MM.1S (cell line): Measurements from ENCODE around the gene TUBGCP5.

Experiments used
- DNase-seq: peaks from one replicate; pipeline ENCODE4 v3.0.0-alpha.2; 2015
- H2AFZ ChIP-seq: fragments of 300-600 bp; sonication (generic); 2 replicates; pipeline ENCODE4 v1.6.0; 2016; ENCODE audit warnings: antibody characterized with exemption, low read length
- H3F3A ChIP-seq: fragments of 300-600 bp; sonication (generic); 2 replicates; pipeline ENCODE4 v1.6.1; 2016; ENCODE audit warnings: mild to moderate bottlenecking, antibody characterized with exemption, low read length, moderate library complexity, mixed read lengths; ENCODE audit not compliant: insufficient read depth
- H3K27ac ChIP-seq: fragments of 300-600 bp; sonication (generic); 2 replicates; pipeline ENCODE4 v1.5.1; 2016; ENCODE audit warnings: mild to moderate bottlenecking, low read length
- H3K27me3 ChIP-seq: fragments of 300-600 bp; sonication (generic); replicated peaks from 2 replicates; pipeline ENCODE4 v1.6.0; 2016; ENCODE audit warnings: low read length; ENCODE audit not compliant: insufficient read depth
- H3K36me3 ChIP-seq: fragments of 300-600 bp; sonication (generic); replicated peaks from 2 replicates; pipeline ENCODE4 v1.6.1; 2016; ENCODE audit warnings: mild to moderate bottlenecking, low read length, mixed read lengths; ENCODE audit not compliant: insufficient read depth
- H3K4me1 ChIP-seq: fragments of 300-600 bp; sonication (generic); 2 replicates; pipeline ENCODE4 v1.6.1; 2016; ENCODE audit warnings: low read length, mixed read lengths
- H3K4me2 ChIP-seq: fragments of 300-600 bp; sonication (generic); 2 replicates; pipeline ENCODE4 v1.6.0; 2016; ENCODE audit warnings: low read depth, low read length
- H3K4me3 ChIP-seq: fragments of 300-600 bp; sonication (generic); 2 replicates; pipeline ENCODE4 v1.5.1; 2016; ENCODE audit warnings: low read length, mixed read lengths
- H3K79me2 ChIP-seq: fragments of 300-600 bp; sonication (generic); 2 replicates; pipeline ENCODE4 v1.6.1; 2016; ENCODE audit warnings: mixed run types, low read length, mixed read lengths
- H3K9ac ChIP-seq: fragments of 300-600 bp; sonication (generic); 2 replicates; pipeline ENCODE4 v1.6.1; 2016; ENCODE audit warnings: low read length, mixed read lengths
- H3K9me2 ChIP-seq: fragments of 300-600 bp; sonication (generic); replicated peaks from 2 replicates; pipeline ENCODE4 v1.6.1; 2016; ENCODE audit warnings: mild to moderate bottlenecking, low read length, mixed read lengths; ENCODE audit not compliant: insufficient read depth
- H3K9me3 ChIP-seq: fragments of 300-600 bp; sonication (generic); replicated peaks from 2 replicates; pipeline ENCODE4 v1.6.1; 2016; ENCODE audit warnings: mild to moderate bottlenecking, low read length, mixed read lengths; ENCODE audit not compliant: insufficient read depth
- H4K20me1 ChIP-seq: fragments of 300-600 bp; sonication (generic); 2 replicates; pipeline ENCODE4 v1.6.1; 2016; ENCODE audit warnings: mild to moderate bottlenecking, low read length, moderate library complexity, mixed read lengths; ENCODE audit not compliant: insufficient read depth
- EZH2 ChIP-seq: fragments of 300-600 bp; sonication (generic); optimal IDR thresholded peaks from 2 replicates; pipeline ENCODE3; 2017; ENCODE audit warnings: low read depth, mild to moderate bottlenecking, antibody characterized with exemption, low read length, mixed read lengths
- EZH2phosphoT487 ChIP-seq: fragments of 300-600 bp; sonication (generic); IDR thresholded peaks from 2 replicates; pipeline ENCODE4 v1.6.1; 2018; ENCODE audit warnings: antibody characterized with exemption, low read length
- TF ChIP-seq, protein P1 (sequence below): fragments of 300-600 bp; sonication (generic); IDR thresholded peaks from 2 replicates; pipeline ENCODE4 v1.5.1; 2016; ENCODE audit warnings: antibody characterized with exemption, low read length, mixed read lengths

The TUBGCP5 gene

DNA sequence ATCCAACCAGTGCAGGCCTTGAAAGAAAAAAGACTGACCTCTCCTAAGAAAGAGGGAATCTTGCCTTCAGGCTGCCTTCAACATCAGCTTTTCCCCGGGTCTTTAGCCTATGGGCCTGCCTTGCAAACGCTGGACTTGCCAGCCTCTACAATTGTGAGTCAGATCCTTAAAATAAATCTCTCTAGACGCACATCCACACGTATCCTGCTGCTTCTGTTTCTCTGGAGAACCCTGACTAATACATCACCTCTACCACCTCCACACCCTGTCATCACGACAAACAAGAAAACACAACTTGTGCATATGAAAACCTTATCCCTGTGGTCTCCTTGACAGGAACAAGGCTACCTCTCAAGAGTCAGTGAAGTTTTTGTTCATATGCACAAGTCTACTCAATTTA lies 71.0 kb downstream of the TUBGCP5 start:
- no peaks in the 10 kb centered on the region for H3K9me3 ChIP-seq
- no peak overlapping the region for H3K9ac ChIP-seq
- peaks cover under 1% of the 10 kb centered on the region; the same call in 1 of the 2 replicates for H3K4me1 ChIP-seq
- H3F3A ChIP-seq = peaks cover 8% of the 10 kb centered on the region; the same call in 1 of the 2 replicates
- no peak overlapping the region for H3K4me3 ChIP-seq
- peaks cover 83% of the 10 kb centered on the region for H3K79me2 ChIP-seq
- no peak overlapping the region for H3K4me2 ChIP-seq
- no peak for DNase-seq
- TF ChIP-seq, protein P1, sequence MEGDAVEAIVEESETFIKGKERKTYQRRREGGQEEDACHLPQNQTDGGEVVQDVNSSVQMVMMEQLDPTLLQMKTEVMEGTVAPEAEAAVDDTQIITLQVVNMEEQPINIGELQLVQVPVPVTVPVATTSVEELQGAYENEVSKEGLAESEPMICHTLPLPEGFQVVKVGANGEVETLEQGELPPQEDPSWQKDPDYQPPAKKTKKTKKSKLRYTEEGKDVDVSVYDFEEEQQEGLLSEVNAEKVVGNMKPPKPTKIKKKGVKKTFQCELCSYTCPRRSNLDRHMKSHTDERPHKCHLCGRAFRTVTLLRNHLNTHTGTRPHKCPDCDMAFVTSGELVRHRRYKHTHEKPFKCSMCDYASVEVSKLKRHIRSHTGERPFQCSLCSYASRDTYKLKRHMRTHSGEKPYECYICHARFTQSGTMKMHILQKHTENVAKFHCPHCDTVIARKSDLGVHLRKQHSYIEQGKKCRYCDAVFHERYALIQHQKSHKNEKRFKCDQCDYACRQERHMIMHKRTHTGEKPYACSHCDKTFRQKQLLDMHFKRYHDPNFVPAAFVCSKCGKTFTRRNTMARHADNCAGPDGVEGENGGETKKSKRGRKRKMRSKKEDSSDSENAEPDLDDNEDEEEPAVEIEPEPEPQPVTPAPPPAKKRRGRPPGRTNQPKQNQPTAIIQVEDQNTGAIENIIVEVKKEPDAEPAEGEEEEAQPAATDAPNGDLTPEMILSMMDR = no peak
- TF ChIP-seq EZH2 (no peak), EZH2phosphoT487 (no peak)
- no peaks in the 10 kb centered on the region for H3K36me3 ChIP-seq
- no peak overlapping the region for H3K27ac ChIP-seq
- H3K9me2 ChIP-seq = no peaks in the 10 kb centered on the region
- H3K27me3 ChIP-seq = no peaks in the 10 kb centered on the region
- no peaks in the 10 kb centered on the region; the same call in 1 of the 2 replicates for H4K20me1 ChIP-seq
- H2AFZ ChIP-seq = no peak overlapping the region

DNA sequence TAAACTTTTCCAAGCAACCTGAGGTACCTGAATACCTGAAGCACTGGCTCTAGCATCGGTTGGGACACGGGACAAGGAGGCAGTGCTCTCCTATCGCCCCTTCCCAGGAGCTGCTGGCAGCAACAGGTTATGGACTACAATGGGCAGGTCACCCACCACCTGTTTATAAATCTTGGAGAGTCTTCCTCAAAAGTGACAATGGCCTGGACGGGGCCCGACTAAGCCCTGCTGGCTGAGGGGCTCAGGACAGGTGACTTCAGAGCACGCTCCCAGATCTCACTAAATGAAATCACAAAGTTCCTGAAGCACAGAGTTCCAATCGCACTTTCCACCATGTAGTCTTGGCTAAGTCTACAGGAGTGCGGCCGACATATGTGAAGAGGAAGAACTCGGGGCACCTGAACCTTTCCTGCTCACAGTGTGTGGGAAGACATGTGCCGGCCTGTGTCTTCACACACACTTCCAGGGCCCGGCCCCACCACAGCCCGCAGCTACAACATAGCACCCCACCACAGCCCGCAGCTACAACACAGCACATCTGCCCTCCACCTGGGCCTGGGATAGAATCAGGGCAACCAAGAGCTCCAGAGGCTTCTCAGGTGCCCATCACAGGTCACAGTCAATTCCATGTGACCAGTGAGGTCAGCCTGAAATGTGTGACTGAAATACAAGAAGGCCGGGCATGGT lies 72.1 kb downstream of the TUBGCP5 start:
- TF ChIP-seq, protein P1 = no peak
- TF ChIP-seq EZH2phosphoT487 (no peak), EZH2 (no peak)
- no peak overlapping the region for H3K4me2 ChIP-seq
- no peaks in the 10 kb centered on the region for H3K27me3 ChIP-seq
- no peak overlapping the region for H3K27ac ChIP-seq
- no peaks in the 10 kb centered on the region for H3K36me3 ChIP-seq
- H3K4me1 ChIP-seq = no peaks in the 10 kb centered on the region
- H3K9me2 ChIP-seq = no peaks in the 10 kb centered on the region
- no peaks in the 10 kb centered on the region for H3F3A ChIP-seq
- H2AFZ ChIP-seq = no peak overlapping the region
- H3K4me3 ChIP-seq = no peak overlapping the region
- no peaks in the 10 kb centered on the region for H3K9me3 ChIP-seq
- H3K79me2 ChIP-seq = peaks cover 85% of the 10 kb centered on the region
- no peak for DNase-seq
- no peaks in the 10 kb centered on the region; the same call in 1 of the 2 replicates for H4K20me1 ChIP-seq
- no peak overlapping the region for H3K9ac ChIP-seq

DNA sequence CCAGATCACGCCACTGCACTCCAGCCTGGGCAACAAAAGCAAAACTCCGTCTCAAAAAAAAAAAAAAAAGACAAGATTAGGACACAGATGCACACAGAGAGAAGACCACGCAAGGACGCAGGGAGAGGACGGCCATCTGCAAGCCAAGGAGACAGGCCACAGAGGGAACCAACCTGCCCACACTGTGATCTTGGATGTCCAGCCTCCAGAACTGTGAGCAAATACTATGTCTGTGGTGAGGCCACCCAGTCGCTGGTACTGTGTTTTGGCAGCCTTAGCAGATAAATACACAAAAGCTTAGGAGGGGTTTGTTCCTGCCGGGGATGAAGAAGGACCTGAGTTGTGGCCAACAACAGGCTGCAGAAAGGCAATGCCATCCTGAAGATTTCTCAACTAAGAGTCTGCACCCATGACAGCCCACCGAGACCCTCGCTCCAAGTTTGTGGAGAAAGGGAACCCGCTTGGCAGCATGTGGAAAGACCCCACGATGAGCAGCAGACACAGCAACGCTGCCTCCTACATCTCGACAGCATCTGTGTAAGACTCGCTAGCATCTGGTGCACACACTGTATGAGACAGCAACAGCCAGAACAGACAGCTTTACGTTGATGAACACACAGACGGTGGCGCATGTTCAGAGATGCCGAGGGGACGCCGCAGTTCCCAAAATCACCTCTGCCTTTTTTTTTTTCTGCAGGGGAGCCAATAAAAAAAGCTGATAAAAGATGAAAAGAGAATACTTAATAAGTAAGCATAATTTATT lies 72.9 kb downstream of the TUBGCP5 start:
- H3K9ac ChIP-seq = no peak overlapping the region
- no peak overlapping the region for H3K4me2 ChIP-seq
- H4K20me1 ChIP-seq = no peaks in the 10 kb centered on the region
- H3K36me3 ChIP-seq = no peaks in the 10 kb centered on the region
- peaks cover 78% of the 10 kb centered on the region for H3K79me2 ChIP-seq
- no peak for DNase-seq
- H3K4me1 ChIP-seq = no peaks in the 10 kb centered on the region
- no peak overlapping the region for H3K4me3 ChIP-seq
- H3K9me3 ChIP-seq = no peaks in the 10 kb centered on the region
- no peak overlapping the region for H3K27ac ChIP-seq
- no peaks in the 10 kb centered on the region for H3K27me3 ChIP-seq
- H3F3A ChIP-seq = no peaks in the 10 kb centered on the region
- TF ChIP-seq EZH2phosphoT487 (no peak), EZH2 (no peak)
- TF ChIP-seq, protein P1 = no peak
- H3K9me2 ChIP-seq = no peaks in the 10 kb centered on the region
- no peak overlapping the region for H2AFZ ChIP-seq
